IgD-negative memory B cell (primary cell): ENCODE results near the gene NLE1. TPM values are rescaled to one million over a fixed set of nuclear protein-coding genes. Genes with fewer than 3 reads are reported as not detected.
A peak's percentile ranks its signal among the peaks of the same experiment; 100 is the strongest.
"Not testable (repeated sequence)": the region's sequence is repeated elsewhere in the genome, so short reads cannot be mapped to it uniquely, and the experiment has no call there.

Experiments used
- H3K27ac Mint-ChIP-seq, 3 donors: one replicate each; pipeline ENCODE4 v1.8.0; 2020 to 2022; ENCODE audit warnings: mild to moderate bottlenecking in 3 of 3, mixed read lengths in 3 of 3, moderate library complexity in 1 of 3
- H3K27me3 Mint-ChIP-seq: one replicate; pipeline ENCODE4 v1.8.0; 2021; ENCODE audit warnings: mixed read lengths
- H3K36me3 Mint-ChIP-seq: one replicate; pipeline ENCODE4 v1.8.0; 2020; ENCODE audit warnings: mild to moderate bottlenecking, mixed read lengths
- H3K4me1 Mint-ChIP-seq, 3 donors: one replicate each; pipeline ENCODE4 v1.8.0; 2020 to 2022; ENCODE audit warnings: mixed read lengths in 3 of 3, mild to moderate bottlenecking in 1 of 3
- H3K4me3 Mint-ChIP-seq, 4 donors: one replicate each; pipeline ENCODE4 v1.8.0; 2020 to 2022; ENCODE audit warnings: mild to moderate bottlenecking in 4 of 4, mixed read lengths in 4 of 4, moderate library complexity in 3 of 4
- H3K9me3 Mint-ChIP-seq, 3 donors: one replicate each; pipeline ENCODE4 v1.8.0; 2020 to 2021; ENCODE audit warnings: mixed read lengths in 3 of 3, mild to moderate bottlenecking in 1 of 3
- polyA plus RNA-seq: library from polyadenylated mRNA; unstranded; fragments of 300-500 nt; fragmentation: Illumina TruSeq; gene quantifications from one replicate; pipeline ENCODE4 v1.2.3, GENCODE V29; 2021

NLE1 gene
- polyA plus RNA-seq, 1 donor from 2014 or later: 6.0 TPM

DNA sequence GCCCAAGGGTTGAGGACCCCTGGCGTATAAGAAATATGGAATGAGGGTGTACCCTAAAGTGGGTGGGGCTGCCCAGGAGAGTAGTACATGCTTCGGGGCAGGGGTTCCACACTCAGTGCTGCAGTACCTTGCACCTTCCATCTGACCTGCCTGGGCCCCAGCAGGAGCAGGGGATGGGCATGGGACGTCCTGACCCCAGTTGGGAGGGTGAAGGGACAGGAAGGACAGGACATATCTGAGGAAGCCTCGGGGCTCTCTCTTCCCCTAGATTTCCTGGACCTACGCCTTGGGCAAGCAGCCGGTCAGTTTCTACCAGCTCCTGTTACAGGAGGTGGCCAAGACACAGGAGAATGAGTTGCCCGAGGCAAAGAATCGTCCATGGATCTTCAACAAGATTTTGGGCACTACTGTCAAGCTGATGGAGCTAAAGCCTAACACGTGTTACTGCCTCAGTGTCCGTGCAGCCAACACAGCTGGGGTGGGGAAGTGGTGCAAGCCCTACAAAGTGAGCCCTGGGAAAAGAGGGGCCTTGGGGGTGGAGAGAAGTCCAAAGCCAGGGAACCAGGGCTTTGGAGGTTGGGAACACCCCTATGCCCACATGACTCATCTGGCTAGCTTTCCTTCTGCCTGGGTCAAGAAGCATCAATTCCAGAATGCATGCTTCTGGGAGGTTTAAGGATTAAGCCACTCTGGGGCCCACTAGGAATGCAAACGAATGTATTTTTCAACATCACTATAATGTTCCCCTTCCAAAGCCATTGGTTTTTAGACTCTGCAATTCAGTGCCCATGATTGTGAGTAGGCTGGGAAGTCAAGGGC is 12.7 kb downstream of the NLE1 start:
- Mint-ChIP-seq H3K9me3 (no peaks in the 10 kb centered on the region), H3K36me3 (peaks cover 5% of the 10 kb centered on the region), H3K27ac (no peak overlapping the region), H3K4me1 (peaks cover 0 to 1% (median 0%) of the 10 kb centered on the region in 3 donors), H3K27me3 (no peaks in the 10 kb centered on the region), H3K4me3 (no peak overlapping the region)

DNA sequence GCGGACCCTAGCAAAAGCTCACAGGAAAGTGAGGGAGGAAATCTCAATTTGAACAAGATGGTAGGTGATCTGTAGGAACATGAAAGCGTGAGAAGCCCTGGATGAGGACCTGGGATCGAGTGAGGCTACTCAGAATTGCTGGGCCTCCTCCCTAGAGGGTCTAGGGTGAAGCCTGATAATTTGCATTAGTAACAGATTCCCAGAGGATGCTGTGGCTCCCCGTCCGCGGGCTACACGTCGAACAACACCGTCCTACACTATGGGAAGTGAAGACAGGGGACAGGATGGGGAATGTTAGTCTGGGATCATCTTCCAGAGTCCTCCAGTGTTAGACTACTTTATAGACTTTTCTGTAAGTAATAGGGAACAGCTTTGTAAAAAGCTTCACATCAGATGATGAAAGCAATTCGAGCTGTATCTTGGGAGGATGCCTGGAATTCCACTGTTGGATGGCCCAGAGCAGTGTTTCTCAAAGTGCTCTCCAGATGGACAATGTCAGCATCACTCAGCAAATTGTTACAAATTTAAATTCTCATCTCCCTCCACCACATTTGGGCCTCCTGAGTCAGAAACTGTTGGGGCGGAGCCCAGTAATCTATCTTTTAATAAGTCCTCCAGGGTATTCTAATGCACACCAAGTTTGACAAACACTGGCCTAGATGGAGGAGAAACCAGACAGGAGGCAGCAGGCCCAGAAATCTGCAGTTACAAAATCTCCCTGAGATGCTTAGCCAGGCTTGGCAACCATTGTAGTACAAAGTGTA is 14.2 kb downstream of the NLE1 start:
- peaks cover 0 to 1% (median 0%) of the 10 kb centered on the region in 3 donors for H3K4me1 Mint-ChIP-seq
- H3K27me3 Mint-ChIP-seq: no peaks in the 10 kb centered on the region
- peaks cover 2% of the 10 kb centered on the region for H3K36me3 Mint-ChIP-seq
- H3K9me3 Mint-ChIP-seq: no peaks in the 10 kb centered on the region
- H3K27ac Mint-ChIP-seq: peak overlapping the region in 1 of 3 donors; percentile 81
- no peak overlapping the region for H3K4me3 Mint-ChIP-seq

DNA sequence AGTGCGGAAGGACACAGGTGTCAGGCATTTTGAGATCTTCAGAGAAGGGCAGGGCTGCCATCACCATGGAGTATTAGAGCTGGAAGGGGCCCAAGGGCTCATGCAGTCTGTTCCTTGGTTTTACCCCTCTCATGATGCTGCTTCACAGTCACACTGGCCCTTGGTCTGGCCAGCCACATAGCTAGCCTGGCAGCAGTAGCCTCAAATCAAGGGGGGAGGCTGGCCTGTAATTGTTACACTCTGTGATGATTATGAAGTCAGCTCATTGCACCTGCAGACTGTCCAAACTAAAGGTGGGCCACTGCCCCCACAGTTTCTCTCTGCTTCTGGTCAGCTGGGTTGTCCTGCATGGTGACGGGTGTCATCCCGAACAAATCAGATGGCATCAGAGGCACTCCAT is 20.8 kb downstream of the NLE1 start, which contains the start of gene FNDC8:
Gene FNDC8 (plus strand): TSS at position 301 of the 400 bp plus-strand sequence. CDS start 79 bp downstream, at position 380.
- H3K36me3 Mint-ChIP-seq: no peaks in the 10 kb centered on the region
- H3K4me1 Mint-ChIP-seq: peaks cover 9 to 23% (median 14%) of the 10 kb centered on the region in 3 donors
- no peaks in the 10 kb centered on the region for H3K9me3 Mint-ChIP-seq
- peak within 1 kb of the TSS; percentile 47 to 72 (median 57) for H3K4me3 Mint-ChIP-seq
- H3K27ac Mint-ChIP-seq: peak within 1 kb of the TSS in 2 of 3 donors; percentile 31 to 73
- peaks cover 3% of the 10 kb centered on the region for H3K27me3 Mint-ChIP-seq

DNA sequence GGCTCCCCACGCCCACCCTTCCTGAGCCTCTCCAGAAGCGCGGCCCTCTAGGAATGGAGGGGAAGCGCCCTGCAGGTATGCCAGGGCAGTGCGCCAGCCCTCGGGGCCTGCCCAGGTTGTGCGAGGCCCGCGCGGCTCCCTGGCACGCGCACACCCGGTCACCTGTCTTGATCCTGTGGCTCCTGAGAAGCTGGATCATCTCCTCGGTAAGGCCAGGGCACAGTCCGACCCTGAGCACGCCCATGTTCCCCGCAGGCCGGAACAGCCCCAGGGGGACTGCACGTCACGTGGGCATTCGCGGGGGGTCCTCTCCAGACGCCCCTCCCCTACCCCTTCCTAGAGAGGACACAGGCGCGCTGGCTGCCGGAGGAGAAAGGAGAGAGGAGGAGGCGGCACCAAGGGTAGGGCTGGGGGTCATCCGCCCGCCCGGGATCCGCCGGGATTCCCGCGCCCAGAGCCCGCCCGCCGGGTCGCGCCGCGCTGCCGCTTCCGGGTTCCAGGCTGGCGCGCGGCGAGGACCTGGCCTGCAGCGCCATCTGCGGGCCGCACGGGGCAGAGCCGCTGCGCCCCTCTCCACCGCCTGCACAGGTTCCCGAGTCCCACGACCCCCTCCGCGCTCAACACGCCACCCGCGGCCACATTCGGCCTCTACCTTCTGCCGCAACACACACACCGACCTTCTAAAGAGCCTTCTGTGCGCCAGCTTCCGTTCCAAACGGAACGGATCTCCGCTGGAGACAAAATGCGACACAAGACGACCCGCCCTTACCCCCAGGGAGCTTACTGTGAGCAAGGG is 22.5 kb downstream of the NLE1 start, which contains the start of gene RAD51D:
Gene RAD51D (minus strand): TSS at position 491 of the 796 bp plus-strand sequence. CDS start 247 bp downstream, at position 244.
- peaks cover 2% of the 10 kb centered on the region for H3K36me3 Mint-ChIP-seq
- H3K27ac Mint-ChIP-seq: peak within 1 kb of the TSS; percentile 45 to 92 (median 91)
- peak within 1 kb of the TSS; percentile 79 to 96 (median 91) for H3K4me3 Mint-ChIP-seq
- peaks cover 3% of the 10 kb centered on the region for H3K27me3 Mint-ChIP-seq
- no peaks in the 10 kb centered on the region for H3K9me3 Mint-ChIP-seq
- peaks cover 14 to 26% (median 14%) of the 10 kb centered on the region in 3 donors for H3K4me1 Mint-ChIP-seq

DNA sequence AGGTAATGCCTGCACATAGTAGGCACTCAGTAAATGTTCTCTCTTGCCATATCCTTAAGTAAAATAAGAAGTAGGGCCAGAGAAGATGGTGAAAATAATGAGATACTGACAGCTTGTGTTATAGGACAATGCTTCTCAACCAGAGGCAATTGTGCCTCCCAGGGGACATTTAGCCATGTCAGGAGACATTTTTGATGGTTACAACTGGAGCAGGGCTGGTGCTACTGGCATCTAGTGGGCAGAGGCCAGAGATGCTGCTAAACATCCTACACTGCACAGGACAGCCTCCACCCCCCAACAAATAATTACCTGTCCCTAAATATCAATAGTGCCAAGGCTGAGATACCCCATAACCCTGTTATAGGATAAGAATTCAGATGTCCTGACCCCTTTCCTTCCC is 24.1 kb downstream of the NLE1 start:
- H3K4me3 Mint-ChIP-seq: peak overlapping the region; percentile 56 to 83 (median 76)
- H3K27me3 Mint-ChIP-seq: peaks cover 3% of the 10 kb centered on the region
- peaks cover 14 to 27% (median 14%) of the 10 kb centered on the region in 3 donors for H3K4me1 Mint-ChIP-seq
- H3K36me3 Mint-ChIP-seq: peaks cover 2% of the 10 kb centered on the region
- H3K9me3 Mint-ChIP-seq: no peaks in the 10 kb centered on the region
- H3K27ac Mint-ChIP-seq: peak overlapping the region in 2 of 3 donors; percentile 45 to 88

DNA sequence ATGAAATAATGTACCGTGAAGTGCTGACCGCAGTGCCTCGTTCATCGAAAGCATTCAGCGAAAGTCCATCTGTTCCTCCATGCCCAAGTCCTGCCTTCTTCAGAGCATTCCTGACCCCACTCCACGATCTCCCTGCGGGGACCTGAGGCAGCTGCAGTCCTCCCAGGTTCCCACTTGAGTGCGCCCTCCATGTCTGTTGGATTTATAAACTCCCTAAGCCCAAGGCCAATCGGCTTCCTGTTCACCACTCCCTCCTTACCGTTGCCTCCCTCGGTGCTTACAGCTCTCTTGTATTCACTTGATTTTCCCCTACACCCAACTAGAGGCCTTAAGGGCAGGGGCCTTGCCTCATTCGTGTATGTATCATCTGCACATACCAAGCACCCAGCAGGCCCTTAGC is 25.3 kb downstream of the NLE1 start:
- Mint-ChIP-seq H3K9me3 (no peaks in the 10 kb centered on the region), H3K36me3 (peaks cover 2% of the 10 kb centered on the region), H3K4me3 (peak overlapping the region in 1 of 4 donors; percentile 6), H3K27ac (peak overlapping the region in 1 of 3 donors; percentile 47), H3K27me3 (peaks cover 3% of the 10 kb centered on the region), H3K4me1 (peaks cover 14 to 28% (median 14%) of the 10 kb centered on the region in 3 donors)

DNA sequence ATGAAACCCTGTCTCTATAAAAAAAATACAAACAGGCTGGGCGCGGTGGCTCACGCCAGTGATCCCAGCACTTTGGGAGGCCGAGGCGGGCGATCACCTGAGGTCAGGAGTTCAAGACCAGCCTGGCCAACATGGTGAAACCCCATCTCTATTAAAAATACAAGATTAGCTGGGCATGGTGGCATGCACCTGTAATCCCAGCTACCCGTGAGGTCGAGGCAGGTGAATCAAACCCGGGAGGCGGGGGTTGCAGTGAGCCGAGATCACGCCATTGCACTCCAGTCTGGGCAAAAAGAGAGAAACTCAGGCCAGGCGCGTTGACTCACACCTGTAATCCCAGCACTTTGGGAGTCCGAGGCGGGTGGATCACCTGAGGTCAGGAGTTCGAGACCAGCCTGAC is 31.3 kb downstream of the NLE1 start:
- not testable (repeated sequence) for H3K4me3 Mint-ChIP-seq, H3K9me3 Mint-ChIP-seq, H3K36me3 Mint-ChIP-seq, H3K27ac Mint-ChIP-seq, H3K27me3 Mint-ChIP-seq, H3K4me1 Mint-ChIP-seq

DNA sequence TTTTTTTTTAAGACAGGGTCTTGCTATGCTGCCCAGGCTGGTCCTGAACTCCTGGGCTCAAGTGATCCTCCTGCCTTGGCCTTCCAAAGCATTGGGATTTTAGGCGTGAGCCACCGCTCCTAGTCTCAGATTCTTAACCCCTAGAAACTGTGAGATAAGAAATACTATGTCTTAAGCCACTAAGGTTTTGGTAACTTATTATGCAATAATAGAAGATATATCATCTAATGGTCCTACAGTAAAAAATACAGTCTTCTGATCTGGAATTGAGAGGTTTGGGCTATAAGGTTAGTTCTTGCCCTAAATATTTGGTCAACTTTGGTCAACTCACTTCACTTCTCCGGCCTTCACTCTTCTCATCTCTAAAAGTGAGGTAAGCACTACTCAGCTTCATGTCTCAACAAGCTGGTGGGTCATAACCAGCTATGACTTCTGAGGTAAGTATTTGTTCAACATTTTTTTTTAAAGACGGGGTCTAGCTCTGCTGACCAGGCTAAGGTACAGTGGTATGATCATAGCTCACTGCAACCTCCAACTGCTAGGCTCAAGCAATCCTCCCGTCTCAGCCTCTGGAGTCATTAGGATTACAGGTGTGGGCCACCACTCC is 37.2 kb downstream of the NLE1 start:
- Mint-ChIP-seq H3K4me3 (no peak overlapping the region), H3K9me3 (peaks cover 0 to 2% (median 0%) of the 10 kb centered on the region in 3 donors), H3K27ac (peak overlapping the region in 1 of 3 donors; percentile 43), H3K27me3 (no peaks in the 10 kb centered on the region), H3K4me1 (no peaks in the 10 kb centered on the region), H3K36me3 (peaks cover 8% of the 10 kb centered on the region)

DNA sequence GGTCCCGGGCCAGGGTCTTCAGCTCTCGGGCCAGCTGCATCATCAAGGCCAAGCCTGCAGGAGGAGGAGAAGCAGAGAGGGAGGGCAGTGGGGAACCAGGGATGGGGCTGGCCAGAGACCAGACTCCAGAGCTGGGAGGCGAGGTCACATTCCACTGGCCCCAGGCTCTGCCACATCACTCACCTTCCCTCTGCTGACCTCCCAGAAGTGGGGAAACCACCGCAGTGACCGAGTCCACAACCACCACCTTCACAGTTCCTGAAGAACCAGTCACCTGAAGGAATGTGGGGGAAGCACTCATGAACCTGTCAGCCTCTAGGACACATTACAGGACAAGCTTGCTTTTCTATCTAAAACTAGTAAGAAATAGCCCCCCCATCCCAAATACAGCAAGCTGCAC is 38.8 kb downstream of the NLE1 start:
- no peak overlapping the region for H3K4me3 Mint-ChIP-seq
- no peaks in the 10 kb centered on the region for H3K27me3 Mint-ChIP-seq
- peak overlapping the region in 2 of 3 donors; percentile 27 to 63 for H3K27ac Mint-ChIP-seq
- H3K4me1 Mint-ChIP-seq: no peaks in the 10 kb centered on the region
- H3K36me3 Mint-ChIP-seq: peaks cover 8% of the 10 kb centered on the region
- H3K9me3 Mint-ChIP-seq: peaks cover 0 to 2% (median 0%) of the 10 kb centered on the region in 3 donors

DNA sequence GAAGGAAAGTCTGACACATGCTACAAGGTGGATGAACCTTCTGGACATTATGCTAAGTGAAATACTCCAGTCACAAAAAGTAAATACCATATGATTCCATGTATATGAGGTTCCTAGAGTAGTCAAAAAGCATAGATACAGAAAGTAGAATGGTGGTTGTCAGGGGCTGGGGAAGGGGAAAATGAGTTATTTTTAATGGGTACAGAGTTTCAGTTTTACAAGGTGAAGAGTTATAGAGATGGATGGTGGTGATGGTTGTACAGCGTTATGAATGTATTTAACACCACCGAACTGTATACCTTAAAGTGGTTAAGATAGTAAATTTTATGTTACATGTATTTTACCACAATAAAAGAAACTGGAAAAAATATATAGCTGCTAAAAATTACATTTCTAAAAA is 40.4 kb downstream of the NLE1 start:
- Mint-ChIP-seq H3K27me3 (no peaks in the 10 kb centered on the region), H3K9me3 (peaks cover 0 to 2% (median 0%) of the 10 kb centered on the region in 3 donors), H3K4me3 (no peak overlapping the region), H3K36me3 (peaks cover 6% of the 10 kb centered on the region), H3K4me1 (no peaks in the 10 kb centered on the region), H3K27ac (no peak overlapping the region)

DNA sequence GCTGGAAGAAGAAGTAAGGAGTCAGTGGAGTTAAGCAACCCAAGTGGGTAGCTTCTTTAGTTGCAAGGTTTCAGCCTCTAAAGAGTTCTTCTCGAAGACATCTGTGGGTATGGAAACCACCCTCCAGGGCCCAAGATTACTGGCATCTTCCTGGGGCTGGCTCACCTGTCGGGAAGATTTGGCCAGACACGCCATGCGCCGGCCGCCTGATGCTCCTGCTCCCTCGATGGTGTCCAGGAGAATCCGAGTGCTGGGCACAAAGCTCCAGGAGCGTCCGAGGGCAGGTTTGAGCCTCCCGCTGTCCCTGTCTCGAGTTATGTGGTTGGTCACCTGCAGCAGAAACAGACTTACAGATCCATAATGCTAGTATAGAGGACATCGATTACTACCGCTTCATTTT is 41.1 kb downstream of the NLE1 start:
- Mint-ChIP-seq H3K4me1 (no peaks in the 10 kb centered on the region), H3K36me3 (peaks cover 2% of the 10 kb centered on the region), H3K4me3 (no peak overlapping the region), H3K27me3 (no peaks in the 10 kb centered on the region), H3K27ac (peak overlapping the region in 1 of 3 donors; percentile 53), H3K9me3 (peaks cover 0 to 1% (median 0%) of the 10 kb centered on the region in 3 donors)

DNA sequence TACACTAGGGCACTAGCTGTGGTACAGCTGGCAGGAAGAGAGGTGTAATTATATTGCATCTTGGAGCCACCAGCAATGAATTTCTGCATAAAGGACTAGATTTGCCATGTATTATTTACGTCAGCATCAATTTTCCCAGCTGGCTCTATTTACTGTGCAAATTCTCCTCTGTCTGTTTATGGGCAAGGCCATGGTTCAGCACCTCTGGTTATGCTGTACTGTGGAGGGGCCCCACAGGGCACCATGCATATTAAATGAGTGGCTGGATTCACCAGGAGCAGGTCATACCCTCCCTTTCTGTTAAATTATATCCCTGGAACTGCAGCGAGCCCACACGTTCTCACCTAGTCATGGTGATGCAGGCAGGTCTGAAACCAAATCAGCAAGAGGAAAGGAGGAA is 42.2 kb downstream of the NLE1 start:
- no peaks in the 10 kb centered on the region for H3K27me3 Mint-ChIP-seq
- no peak overlapping the region for H3K27ac Mint-ChIP-seq
- no peaks in the 10 kb centered on the region for H3K36me3 Mint-ChIP-seq
- no peak overlapping the region for H3K4me3 Mint-ChIP-seq
- H3K4me1 Mint-ChIP-seq: no peaks in the 10 kb centered on the region
- H3K9me3 Mint-ChIP-seq: no peaks in the 10 kb centered on the region

DNA sequence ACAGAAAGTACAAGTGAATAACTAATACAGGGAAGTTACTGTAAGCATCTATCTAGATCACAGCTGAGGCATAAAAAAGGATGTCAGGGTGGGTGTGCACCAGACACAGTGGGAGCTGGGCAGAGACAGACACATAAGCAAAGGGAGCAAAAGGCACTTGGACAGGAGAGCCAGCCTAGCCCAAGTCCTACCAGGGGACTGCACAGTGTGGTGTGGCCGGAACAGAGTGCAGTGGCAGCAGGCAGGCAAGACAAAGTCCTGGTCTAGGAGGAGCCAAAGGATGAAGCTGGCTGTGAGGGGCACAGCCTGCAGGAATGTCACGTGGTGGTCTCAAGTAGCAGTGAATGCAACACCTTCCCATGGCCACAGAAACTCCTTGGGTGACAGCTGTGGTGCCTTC is 44.3 kb downstream of the NLE1 start:
- H3K4me1 Mint-ChIP-seq: no peaks in the 10 kb centered on the region
- no peaks in the 10 kb centered on the region for H3K9me3 Mint-ChIP-seq
- H3K4me3 Mint-ChIP-seq: peak overlapping the region in 1 of 4 donors; percentile 17
- no peak overlapping the region for H3K27ac Mint-ChIP-seq
- H3K36me3 Mint-ChIP-seq: no peaks in the 10 kb centered on the region
- H3K27me3 Mint-ChIP-seq: no peaks in the 10 kb centered on the region

DNA sequence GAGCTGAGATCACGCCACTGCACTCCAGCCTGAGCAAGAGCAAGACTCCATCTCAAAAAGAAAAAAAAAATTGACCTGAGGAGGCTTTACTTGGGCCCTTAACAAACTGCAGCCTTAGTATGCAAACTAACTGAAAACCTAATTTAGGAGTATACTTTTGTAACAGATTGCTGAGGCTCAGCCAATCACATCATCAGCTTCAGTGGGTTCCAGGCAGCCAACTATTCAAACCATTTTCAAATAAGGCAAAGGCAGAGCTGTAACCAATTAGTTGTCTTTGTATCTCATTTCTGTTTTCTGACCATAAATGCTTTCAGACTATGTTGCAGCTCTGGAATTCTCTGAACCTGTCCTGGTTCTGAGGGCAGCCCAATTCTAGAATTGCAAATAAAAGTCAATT is 46.4 kb downstream of the NLE1 start:
- no peak overlapping the region for H3K27ac Mint-ChIP-seq
- H3K36me3 Mint-ChIP-seq: no peaks in the 10 kb centered on the region
- H3K4me3 Mint-ChIP-seq: no peak overlapping the region
- H3K27me3 Mint-ChIP-seq: no peaks in the 10 kb centered on the region
- H3K9me3 Mint-ChIP-seq: no peaks in the 10 kb centered on the region
- H3K4me1 Mint-ChIP-seq: peaks cover 0 to 3% (median 2%) of the 10 kb centered on the region in 3 donors
